ENCODE results near the gene NUAK2.

The NUAK2 gene

DNA sequence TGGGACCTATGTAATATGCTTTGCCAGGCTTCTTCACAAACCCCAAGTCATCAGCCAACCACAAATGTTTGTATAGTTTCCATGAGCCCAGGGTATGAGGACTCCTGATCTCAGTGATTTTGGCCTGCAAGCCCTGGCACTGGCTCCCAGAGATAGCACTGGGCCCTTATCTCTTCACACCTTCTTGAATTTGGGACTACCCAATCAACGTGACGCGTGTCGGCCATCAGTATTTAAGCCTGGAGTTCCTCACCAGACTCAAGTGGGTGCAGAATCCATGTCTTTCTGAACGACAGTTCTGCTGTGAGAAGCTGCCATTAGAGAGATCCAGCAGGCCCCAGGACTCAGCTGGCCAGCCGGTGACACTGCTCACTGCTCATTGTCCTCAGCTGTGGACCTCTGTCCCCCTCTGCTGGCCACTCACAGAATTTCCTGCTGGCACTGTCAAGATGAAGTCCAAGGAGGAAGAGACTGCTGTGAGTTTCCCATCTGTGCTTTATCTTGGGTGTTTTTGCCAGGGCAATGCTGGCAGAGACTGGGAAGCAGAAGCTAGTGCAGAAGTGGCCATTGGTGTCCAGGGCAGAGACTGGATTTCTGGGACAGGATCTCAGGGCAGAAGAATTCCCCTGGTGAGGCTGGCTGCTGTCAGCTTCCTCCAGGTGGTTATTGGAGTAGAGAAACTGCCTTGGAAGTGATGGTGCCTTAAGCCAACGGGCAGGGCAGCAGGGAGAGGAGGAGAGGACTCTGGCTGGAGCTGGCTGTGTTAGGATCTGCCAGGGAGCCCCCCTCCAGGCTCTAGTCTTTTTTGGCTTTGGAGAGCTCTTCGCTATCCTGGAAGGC is 65.4 kb downstream of the NUAK2 start:
- peak; percentile 43 for DNase-seq (ENCODE audit: low read depth)
